Inflammatory macrophage treated with lipopolysaccharide for 4 hours (primary cell): ENCODE data around the gene DCT.

Source experiments
- DNase-seq: peaks from one replicate; pipeline ENCODE4 v3.0.0-alpha.2; 2020

DCT gene

GRCh38 chr13:94444826-94445225 is 34.7 kb downstream of the DCT start:
- DNase-seq: no peak

GRCh38 chr13:94435604-94436226 is 43.8 kb downstream of the DCT start:
- DNase-seq: peak; percentile 54

DNA sequence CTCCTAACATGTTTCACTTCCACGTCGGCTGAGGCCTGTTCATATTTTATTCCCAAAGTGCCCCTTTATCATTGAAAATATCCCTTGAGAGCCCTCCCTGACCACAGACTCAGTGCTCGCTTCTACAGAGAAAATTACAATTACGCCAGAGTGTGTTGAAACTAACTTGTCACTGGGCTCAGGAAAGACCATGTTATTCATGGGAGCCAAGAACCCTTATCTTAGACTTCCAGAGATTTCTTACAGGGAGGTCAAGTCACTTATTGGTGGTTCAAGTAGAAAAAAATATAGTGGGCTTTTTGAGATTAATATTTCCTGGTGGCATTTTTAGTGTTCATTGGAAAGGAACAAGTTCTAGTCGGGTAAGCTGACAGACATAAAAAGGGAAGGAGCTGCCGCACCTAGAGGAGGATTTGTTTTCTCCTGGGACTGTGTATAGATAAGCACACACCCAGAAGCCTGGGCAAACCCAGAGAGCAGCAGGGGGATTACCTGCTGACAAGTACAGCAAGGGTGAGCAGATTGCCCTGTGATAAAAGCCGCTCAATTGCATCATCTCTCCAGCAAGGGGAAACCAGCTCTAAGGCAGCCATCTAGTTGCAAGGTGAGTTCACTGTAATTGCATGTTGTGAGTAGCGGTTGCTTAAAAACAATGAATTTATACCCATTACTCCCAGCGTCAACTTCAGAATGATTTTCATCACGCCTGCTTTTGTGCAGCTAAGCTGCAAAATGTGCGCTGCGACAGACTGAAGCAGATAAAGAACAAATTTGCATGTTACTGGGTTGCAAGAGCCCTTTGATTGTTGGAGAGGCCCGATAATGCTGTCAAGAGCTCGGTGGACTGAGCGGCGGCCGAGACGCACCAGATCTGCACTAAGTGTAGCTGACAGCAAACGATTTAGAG is 46.2 kb downstream of the DCT start:
- DNase-seq: no peak

- no peak for DNase-seq
Observed at GRCh38 chr13:94431987-94432386, 47.5 kb downstream of the DCT start.

DNA sequence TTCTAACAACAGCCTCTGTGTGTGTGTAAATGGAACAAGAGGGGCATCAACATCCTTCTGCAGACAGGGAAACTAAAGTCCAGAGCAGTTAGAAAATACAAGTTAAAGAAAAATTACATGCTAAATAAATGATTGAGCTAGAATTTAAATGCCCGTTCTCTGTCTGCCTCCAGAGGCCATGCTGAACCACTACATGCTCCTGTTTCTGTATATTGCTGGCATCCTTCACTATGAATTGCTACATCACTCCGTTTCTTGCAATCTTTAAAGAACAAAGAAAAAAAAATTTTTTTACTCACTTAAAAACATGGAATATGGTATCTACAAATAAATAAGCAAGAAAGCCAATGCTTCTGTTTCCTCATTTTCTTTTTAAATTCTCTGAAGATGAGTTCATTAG is 47.9 kb downstream of the DCT start:
- no peak for DNase-seq

GRCh38 chr13:94427313-94427953 is 52.0 kb downstream of the DCT start:
- DNase-seq: no peak

DNA sequence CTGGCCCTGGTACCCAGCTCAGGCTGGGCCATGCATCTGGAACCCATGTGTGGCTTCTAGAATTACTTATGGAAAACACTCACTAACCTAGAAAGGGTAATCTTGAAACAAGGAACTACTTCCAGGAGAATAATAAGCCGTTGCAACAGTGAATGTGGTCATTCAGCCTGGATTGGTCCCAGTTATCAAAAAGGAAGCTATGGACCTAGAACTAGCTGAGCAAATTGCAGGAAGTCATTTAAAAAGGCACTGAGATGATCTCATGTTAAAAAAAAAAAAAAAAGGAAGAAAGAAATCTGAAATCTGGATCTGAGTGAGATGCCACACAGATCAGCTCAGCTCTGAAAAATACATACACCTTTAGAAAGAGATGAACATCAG is 59.6 kb downstream of the DCT start:
- DNase-seq: peak; percentile 80

DNA sequence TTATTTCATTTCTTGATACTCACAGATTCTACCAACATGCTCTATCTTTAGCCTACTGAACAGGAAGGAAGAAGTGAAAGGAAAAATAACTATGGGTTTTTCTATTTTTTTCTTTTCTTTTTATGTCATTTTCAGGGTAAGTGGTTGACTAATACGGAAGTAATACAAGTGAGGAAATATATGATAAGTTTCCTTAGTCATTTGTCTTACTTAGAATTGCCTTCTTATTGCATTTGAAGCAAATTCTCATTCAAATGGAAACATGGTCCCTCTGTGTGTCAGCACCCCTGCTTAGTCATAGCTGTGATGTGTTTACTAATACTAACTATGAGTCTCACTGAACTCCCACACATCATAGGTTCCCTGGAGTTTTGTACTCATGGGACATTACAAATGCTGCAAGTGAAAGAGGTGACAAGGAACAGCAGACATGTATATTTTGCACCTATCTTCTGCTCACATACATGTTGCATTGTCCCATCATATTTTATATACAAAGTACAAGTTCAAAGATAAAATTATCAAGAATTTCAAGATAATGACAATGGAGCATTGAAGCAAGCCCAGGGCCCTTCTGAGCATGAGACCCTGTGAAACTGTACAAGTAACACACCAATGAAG is 60.1 kb downstream of the DCT start:
- peak; percentile 94 for DNase-seq

DNA sequence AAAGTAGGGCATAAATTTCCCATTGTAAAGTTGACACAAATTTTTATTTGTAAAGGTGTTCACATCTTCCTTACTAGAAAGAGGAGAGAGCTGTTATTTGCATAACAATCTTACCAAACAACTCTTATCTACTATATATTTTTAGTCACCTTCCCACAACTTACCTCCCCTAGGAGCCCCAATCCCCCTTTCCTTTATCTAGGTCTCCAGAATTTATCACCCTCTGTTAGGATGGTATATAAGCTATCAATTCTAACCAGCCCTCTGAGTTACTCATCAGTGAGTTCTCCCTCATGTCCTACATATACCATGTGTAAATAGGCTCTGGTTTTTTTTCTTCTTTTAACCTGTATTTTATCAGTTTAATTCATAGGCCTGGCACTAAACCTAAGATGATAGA is 62.2 kb downstream of the DCT start:
- no peak for DNase-seq

DNA sequence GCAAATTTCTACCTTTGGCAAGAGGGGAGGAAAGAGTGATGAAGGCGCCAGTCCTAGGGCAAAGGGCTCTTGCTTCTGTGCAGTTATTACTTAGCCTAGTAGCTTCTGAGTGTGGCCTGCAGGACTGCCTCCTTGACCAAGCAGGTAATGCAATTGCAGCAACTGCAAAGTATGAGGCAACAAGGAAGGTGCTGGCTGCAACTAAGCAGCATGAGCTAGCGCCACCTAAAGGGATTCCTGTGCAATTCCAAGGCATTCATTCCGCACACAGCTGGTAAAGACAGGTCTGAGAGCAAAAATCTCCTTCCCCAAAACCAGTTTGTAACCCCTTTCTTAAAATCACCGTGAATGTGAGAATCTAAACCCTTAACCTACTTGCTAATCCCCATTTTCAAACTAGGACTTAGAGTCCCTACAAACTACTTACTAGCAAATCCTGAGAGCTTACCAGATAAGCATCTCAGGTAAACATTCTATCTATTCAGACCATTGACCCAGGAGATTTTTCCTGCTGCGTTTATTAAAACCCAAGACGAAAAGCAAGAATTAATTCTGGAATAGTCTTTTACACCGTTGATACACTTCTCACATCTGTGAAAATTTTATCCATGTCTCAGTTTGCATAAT is 62.9 kb downstream of the DCT start:
- no peak for DNase-seq

GRCh38 chr13:94415500-94416237 is 63.8 kb downstream of the DCT start:
- no peak for DNase-seq

DNA sequence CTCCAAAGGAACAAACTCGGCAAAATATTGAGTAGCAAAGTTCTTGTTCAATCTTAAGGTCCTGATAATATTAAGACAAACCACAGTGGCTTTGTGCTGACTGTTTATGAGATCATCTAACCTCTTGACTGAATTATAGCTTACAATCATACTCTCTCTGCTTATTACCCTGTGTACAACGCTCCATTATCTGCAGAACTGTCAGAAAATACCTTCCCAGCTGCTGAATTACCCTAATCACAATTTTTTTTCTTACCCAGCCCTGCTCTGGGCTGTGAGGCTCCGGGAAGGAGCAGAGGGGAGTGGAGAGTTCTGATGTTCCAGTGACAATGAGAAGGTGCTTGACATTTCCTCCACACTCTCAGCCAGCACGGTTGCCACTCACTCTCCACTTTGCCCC is 64.8 kb downstream of the DCT start:
- no peak for DNase-seq

- DNase-seq: no peak
Observed at GRCh38 chr13:94414141-94414540, 65.3 kb downstream of the DCT start.

- DNase-seq: no peak
Observed at GRCh38 chr13:94413598-94413944, 65.9 kb downstream of the DCT start.

GRCh38 chr13:94412870-94413597 is 66.4 kb downstream of the DCT start:
- DNase-seq: no peak

DNA sequence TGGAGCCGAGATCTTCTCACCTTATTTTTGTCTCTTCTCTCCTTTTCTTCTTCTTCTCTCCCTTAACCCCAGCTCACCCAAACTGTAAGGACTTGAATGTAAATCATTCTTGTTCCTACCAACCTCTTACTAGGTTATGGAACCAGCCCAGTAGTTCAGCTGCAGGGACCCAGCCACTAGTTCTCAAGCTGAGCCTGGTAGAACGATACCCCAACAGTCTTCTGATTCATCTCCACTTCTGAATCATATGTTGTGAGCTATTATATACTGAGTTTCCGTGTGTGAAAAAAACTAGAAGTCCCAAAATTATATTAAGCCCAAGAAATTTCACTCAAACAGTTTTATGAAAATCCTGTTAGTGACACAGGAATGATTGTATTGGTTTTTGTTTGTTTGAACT is 67.7 kb downstream of the DCT start:
- no peak for DNase-seq

GRCh38 chr13:94408314-94409036 is 71.0 kb downstream of the DCT start:
- DNase-seq: no peak

DNA sequence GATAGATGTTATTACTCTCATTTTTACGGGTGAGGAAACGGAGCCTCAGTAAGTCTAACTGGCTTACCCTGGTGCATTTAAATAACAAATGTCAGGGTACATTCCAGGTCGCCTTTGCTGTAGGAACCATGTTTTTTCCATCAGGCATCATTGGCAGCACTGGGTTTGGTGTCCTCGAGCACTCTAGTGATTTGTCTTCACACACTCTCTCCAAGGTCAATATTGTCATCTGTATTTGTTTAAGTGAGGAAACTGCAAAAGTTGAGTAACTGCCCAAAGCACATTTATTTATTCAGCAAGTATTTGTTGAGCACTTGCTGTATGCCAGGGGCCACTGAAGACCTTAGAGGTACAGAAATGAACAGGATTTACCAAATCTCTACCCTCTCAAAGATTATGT is 78.6 kb downstream of the DCT start:
- no peak for DNase-seq

DNA sequence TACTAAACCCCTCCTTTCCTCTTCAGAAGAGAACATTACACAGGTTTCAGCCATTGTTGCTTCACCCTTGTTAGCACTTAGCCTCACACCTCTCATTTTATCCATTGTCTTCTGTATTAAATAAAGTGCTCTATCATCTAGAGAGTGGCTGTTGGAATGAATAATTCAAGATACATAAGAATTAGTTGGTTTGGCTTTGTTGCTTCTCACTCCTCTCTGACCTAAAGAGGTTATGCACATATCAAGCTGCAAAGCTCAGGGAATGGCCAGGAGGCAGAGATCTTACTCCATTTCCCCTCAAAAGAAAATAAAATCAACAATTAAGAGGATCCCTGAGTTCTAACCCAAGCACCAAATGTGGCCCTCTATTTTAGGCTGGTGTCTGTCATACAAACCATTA is 79.7 kb downstream of the DCT start:
- no peak for DNase-seq

- no peak for DNase-seq
Observed at GRCh38 chr13:94395860-94396259, 83.6 kb downstream of the DCT start.

- no peak for DNase-seq
Observed at GRCh38 chr13:94394723-94395122, 84.8 kb downstream of the DCT start.
